ENCODE measurements around the gene PLXNA2.
A peak's percentile ranks its signal among the peaks of the same experiment; 100 is the strongest.

The PLXNA2 gene

DNA sequence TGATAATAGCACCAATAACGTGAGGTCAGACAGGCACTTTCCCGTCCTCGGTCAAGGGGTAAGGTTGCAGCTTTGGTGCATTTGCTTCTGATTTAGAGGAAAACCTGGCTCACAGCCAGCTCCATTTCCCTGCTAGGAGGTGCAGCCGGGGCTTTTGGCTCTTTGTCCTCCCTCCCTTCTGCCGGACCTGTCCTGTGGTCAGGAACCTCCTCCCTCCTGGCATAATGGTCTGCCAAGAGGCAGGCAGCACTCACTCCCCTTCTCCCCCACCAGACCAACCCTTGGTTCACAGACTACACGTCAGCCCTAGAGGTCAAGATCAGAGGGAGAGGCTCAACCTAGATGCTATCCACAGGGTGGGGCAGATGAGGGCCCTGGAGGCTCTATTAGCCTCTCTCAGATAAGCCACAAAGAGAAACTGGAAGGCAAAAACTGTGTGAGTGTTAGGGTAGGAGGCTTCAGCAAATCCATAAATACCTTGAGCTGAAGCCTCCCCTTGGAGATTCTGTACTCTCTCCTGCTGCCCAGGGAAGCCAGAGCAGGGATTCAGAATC is 64.8 kb downstream of the PLXNA2 start:
- Mint-ChIP-seq H3K9me3 (no peaks in the 10 kb centered on the region), H3K27me3 (no peaks in the 10 kb centered on the region), H3K4me3 (no peak overlapping the region), H3K4me1 (no peaks in the 10 kb centered on the region), H3K27ac (peak overlapping the region in 1 of 2 donors; percentile 65)
- no peak for DNase-seq
- ATAC-seq: no peak

DNA sequence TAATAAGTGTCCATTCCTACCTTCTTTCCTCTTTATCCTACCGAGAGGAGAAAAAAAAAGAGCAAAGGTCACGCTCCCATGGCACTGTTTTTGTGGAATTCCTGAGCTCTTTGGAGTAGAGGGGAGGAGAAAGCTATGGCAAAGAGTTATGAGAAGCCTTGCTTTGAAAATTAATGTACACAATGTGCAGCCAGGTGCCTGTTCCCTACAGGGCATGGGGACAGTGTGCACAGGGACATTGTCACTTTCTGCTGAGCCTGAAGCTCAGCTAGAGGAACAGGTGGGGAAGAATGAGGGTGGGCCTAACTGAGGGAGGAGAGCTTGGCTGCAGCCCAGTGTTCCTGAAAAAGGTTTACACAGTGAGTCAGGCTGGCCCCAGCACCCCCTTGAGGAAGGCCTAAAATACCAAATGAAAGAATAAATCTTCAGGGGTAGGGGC is 66.1 kb downstream of the PLXNA2 start:
- ATAC-seq: no peak

DNA sequence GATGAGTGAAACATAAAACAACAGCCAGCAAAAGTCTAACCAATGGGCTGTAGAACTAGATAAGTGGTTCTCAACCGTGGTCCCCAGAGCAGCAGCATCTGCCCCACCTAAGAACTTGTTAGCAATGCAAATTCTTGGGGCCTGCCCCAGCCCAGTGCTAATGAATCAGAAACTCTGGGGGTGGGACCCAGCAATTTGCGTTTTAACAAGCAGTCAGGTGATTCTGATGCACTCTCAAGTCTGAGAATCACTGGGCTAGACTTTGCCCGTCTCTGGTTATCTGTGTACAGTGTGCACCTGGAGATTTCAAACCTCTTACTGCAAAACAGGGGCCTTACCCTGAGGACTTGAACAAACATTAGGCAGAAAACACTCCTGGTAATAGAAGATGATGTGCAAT is 66.5 kb downstream of the PLXNA2 start:
- no peak for ATAC-seq
- Mint-ChIP-seq H3K4me1 (no peaks in the 10 kb centered on the region), H3K27ac (no peak overlapping the region), H3K27me3 (no peaks in the 10 kb centered on the region), H3K4me3 (no peak overlapping the region), H3K9me3 (no peaks in the 10 kb centered on the region)
- DNase-seq: no peak

More for the DNA sequence above, 66.1 kb downstream of the PLXNA2 start:
- Mint-ChIP-seq H3K4me1 (no peaks in the 10 kb centered on the region), H3K9me3 (no peaks in the 10 kb centered on the region), H3K27me3 (no peaks in the 10 kb centered on the region), H3K4me3 (no peak overlapping the region), H3K27ac (no peak overlapping the region)
- DNase-seq: no peak

DNA sequence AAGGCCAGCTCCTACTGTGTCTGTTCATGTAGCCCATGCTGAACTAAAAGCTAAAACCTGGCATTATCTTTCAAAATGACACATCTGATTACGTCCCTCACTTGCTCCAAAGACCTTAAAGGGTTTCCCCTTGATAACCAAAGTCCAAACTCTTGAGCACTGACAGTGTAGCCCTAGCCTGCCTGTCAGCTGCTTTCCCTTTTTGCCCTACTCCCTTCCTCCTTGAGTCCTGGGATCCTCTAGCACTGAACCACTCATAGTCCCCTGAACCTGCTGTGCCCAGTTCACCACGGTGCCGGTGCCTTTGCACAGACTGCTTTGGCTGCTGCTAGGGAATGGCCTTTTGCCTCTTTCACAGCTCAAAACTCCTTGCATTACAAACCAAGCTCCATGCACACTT is 67.5 kb downstream of the PLXNA2 start:
- H3K4me3 Mint-ChIP-seq: no peak overlapping the region
- no peaks in the 10 kb centered on the region for H3K4me1 Mint-ChIP-seq
- no peaks in the 10 kb centered on the region for H3K9me3 Mint-ChIP-seq
- no peaks in the 10 kb centered on the region for H3K27me3 Mint-ChIP-seq
- ATAC-seq: no peak
- H3K27ac Mint-ChIP-seq: peak overlapping the region in 1 of 2 donors; percentile 15
- no peak for DNase-seq

DNA sequence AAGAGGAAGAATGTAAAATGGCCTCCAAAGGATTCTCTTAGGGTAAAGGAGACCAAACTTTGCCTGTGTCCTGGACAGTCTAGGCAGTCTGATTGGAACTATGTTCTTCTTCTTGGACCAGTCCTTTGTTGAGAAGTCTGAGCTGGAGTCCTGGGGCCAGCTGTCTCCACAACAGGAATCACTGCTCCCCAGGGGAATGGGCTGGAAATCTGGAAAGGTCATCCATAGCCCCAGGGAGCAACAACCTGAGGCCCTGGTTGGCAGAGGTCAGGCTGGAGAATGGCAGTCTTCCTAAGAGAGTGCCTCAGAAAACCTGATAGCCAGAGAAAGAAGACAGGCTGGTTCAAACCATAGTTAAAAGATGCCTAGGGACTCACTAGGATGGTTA is 68.7 kb downstream of the PLXNA2 start:
- no peaks in the 10 kb centered on the region for H3K9me3 Mint-ChIP-seq
- H3K4me3 Mint-ChIP-seq: no peak overlapping the region
- H3K27ac Mint-ChIP-seq: no peak overlapping the region
- no peaks in the 10 kb centered on the region for H3K4me1 Mint-ChIP-seq
- no peaks in the 10 kb centered on the region for H3K27me3 Mint-ChIP-seq
- no peak for DNase-seq
- ATAC-seq: no peak

DNA sequence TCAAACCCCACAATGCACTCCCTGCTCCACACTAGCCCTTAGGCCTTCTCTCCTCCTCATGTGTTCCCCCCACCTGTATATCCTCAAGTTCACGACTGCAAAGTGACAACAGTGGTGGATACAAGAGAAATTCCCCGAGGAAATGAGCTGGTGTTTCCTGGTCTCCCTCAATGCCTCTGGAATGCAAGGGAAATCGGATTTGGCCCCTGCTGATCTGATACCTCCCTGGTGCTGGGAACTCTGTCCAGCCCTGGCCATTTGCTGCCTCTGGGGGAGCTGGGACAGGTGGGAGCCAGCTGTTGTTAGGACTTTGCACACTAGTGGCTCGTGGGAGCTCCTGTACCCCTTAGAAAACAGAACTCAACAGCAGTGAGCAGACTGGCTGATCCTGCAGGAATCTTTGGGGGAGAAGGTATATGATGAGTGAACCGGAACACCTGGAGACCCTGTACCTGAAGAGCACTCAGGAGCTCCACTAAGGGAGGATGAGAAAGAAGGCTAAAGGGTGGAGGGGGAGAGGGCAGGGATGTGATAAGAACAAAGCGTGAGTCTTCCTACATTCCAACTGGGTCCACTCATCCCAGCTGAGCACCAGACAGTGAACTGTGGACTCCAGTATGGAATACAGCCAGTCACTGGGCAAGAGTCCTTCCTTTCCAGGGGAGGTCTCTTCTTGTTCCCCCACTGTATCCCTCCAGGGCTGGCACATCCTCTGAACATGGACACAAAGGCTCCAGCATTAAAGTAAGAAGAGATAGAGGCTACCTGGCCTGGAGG is 69.3 kb downstream of the PLXNA2 start:
- Mint-ChIP-seq H3K27ac (no peak overlapping the region), H3K27me3 (peaks cover 5% of the 10 kb centered on the region), H3K4me1 (no peaks in the 10 kb centered on the region), H3K4me3 (no peak overlapping the region), H3K9me3 (no peaks in the 10 kb centered on the region)
- no peak for ATAC-seq
- no peak for DNase-seq

DNA sequence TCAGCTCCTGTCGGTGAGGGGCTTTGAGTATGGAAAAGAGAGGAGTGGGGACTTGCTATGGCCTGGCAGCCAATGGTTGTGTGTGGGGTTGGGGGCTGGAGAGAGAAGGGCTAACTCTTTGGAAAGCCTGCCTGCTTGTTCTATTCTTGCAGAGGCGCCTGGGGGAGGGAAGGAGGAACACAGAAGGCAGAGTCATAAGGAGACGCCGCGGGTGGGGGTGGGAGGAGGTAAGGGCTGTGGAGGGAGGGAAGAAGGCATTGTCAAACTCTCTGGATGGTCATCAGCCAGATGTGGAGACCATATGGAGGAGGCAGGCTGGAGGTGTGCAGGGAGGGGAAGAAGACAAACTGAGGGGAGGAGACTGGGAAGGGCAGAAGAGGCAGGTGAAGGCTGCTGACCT is 70.0 kb downstream of the PLXNA2 start:
- Mint-ChIP-seq H3K27me3 (peaks cover 6% of the 10 kb centered on the region), H3K27ac (no peak overlapping the region), H3K4me3 (no peak overlapping the region), H3K9me3 (no peaks in the 10 kb centered on the region), H3K4me1 (no peaks in the 10 kb centered on the region)
- DNase-seq (no peak), ATAC-seq (no peak)

DNA sequence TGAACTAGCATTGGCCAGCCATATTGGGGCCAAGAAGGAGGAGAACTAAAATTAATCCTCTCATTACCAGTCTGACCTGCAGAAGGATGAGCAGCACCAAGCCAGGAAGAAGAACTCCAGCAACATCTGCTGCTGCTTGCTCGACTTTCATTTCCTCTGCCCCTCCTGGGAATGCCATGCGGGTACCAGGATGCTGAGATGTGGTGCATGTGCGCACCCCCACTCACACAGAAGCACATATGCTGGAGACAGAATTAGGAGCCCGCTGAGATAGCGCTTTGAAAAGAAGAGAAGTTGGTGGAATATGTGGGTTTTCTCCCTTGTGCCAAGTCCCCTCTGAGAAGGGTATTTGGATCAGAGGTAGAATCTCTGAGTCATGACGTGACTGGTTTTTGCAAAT is 70.4 kb downstream of the PLXNA2 start:
- H3K27me3 Mint-ChIP-seq: peaks cover 11% of the 10 kb centered on the region
- DNase-seq (no peak), ATAC-seq (no peak)
- H3K4me1 Mint-ChIP-seq: no peaks in the 10 kb centered on the region
- H3K27ac Mint-ChIP-seq: no peak overlapping the region
- no peak overlapping the region for H3K4me3 Mint-ChIP-seq
- no peaks in the 10 kb centered on the region for H3K9me3 Mint-ChIP-seq

DNA sequence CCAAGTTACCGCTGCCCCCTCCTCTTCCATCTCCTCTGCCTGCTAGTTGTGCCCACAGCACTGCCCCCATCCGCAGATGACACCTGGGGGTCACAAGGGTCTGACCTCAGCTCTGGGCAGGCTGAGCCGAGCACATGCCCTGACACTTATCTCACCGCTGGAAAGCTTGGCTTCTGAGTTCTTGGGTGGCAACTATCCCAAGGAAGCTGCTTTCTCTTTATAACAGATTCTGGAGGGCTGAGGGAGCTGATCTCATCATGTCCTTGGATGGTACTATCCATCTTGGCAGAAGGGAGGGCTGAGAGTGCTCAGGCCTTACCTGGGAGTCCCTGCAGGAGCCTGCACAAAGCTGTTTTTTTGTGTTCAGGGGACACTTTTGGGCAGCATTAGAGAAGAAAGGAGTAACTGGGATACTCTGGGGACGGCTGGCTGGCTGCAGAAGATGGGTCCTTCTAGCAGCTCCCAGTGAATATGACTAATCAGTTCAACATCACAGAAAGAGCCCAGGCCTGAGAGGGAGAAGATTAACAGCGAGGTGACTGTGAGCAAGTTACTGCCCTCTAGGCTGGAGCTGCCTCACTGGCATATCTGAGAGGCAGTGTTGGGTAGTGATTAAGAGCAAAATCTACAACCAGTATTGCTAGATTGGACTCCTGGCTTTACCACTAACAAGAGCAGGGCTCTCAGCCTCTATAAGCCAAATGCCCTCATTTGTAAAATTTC is 71.6 kb downstream of the PLXNA2 start:
- ATAC-seq (no peak), DNase-seq (no peak)
- H3K4me1 Mint-ChIP-seq: no peaks in the 10 kb centered on the region
- no peak overlapping the region for H3K4me3 Mint-ChIP-seq
- H3K9me3 Mint-ChIP-seq: no peaks in the 10 kb centered on the region
- peaks cover 12% of the 10 kb centered on the region for H3K27me3 Mint-ChIP-seq
- H3K27ac Mint-ChIP-seq: no peak overlapping the region

DNA sequence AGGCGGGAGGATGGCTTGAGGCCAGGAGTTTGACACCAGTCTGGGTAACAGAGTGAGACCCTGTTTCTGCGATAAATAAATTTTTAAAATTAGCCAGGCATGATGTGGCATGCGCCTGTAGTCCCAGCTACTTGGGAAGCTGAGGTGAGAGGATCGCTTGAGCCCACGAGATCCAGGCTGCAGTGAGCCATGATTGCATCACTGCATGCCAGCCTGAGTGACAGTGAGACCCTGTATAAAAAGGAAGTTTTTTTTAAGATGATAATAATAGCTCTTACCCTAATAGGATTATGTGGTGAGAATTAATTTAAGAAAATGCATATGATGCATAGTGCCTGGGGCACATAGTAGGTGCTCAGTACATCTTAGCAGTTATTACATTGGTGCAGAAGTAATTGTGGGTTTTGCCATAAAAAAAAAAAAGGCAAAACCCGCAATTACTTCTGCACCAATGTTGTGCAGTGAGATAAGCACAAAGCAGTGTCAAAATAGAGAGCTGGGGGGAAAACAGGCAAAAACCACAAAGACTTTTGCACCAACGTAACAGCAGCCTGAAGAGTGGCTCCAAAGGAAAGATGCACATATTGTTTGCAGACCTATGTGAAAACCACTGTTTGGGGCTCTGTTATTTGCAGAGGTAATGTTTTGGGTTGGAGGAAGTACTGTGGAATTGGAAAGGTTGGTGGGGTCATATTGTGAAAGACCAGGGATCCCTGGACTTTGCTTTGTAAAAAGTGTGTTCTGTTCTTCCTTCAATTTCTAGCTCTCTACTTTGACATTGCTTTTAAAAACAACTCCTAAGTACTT is 72.4 kb downstream of the PLXNA2 start:
- Mint-ChIP-seq H3K4me3 (no peak overlapping the region), H3K27me3 (peaks cover 12% of the 10 kb centered on the region), H3K9me3 (no peaks in the 10 kb centered on the region), H3K27ac (no peak overlapping the region), H3K4me1 (no peaks in the 10 kb centered on the region)
- ATAC-seq (no peak), DNase-seq (no peak)

DNA sequence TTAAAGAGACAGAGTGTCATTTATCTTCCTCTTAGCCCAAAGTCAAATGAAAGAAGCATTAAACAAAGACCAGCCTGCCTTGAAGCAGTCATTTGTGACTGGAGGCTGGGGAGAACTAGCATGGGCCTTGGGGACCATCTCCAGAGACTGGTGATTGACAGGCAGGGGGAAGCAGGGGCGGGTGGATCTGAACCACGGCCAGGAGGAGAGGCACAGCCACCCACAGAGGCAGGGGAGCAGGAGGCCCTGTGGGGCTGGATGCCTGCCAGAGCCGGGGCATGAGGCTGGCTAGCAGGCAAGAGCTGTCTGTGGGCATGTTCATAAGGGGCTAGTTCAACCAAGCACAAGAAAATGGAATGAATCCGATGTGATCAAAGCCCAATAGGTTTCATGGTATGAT is 73.9 kb downstream of the PLXNA2 start:
- H3K4me1 Mint-ChIP-seq: no peaks in the 10 kb centered on the region
- H3K27me3 Mint-ChIP-seq: peaks cover 24% of the 10 kb centered on the region
- DNase-seq (no peak), ATAC-seq (no peak)
- peak overlapping the region in 1 of 2 donors; percentile 59 for H3K27ac Mint-ChIP-seq
- no peak overlapping the region for H3K4me3 Mint-ChIP-seq
- H3K9me3 Mint-ChIP-seq: no peaks in the 10 kb centered on the region

DNA sequence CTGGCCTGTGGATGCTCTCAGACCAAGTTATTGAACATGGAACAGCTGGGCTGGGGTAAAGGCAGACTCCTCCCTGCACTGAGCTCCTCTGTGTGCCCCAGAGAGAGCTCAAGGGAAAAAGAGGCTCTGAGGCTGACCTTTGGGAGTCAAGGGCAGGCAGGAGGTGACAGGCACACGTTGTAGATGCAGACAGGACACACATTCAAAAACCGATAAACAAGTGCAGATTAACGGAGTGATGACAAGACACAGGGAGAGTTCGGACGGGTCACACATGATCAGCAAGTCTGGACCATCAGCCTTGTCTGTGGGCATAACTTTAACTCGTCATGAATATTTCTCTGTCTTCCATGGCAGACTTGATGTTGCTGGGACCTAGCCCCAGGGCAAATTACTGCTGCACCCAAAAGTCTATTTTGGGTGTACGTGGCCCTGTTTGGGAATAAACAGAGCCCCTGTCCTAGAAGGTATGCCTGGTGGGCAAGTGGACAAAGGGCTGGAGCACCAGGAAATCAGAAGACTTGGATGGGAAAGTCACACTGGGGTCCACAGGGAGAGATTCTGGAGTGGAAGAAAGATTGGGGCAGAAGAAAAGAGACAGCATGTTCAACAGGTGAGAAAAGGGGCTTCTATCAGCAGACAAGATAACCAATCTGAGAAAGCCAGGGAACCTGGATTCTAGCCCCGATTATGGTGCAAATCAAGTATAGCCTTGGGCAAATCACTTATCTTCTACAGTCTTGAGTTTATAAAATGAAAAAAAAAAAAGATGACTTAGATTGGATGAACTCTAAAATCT is 74.9 kb downstream of the PLXNA2 start:
- H3K27ac Mint-ChIP-seq: no peak overlapping the region
- H3K4me3 Mint-ChIP-seq: no peak overlapping the region
- peaks cover 34% of the 10 kb centered on the region for H3K27me3 Mint-ChIP-seq
- ATAC-seq: no peak
- no peaks in the 10 kb centered on the region for H3K9me3 Mint-ChIP-seq
- no peak for DNase-seq
- H3K4me1 Mint-ChIP-seq: no peaks in the 10 kb centered on the region

DNA sequence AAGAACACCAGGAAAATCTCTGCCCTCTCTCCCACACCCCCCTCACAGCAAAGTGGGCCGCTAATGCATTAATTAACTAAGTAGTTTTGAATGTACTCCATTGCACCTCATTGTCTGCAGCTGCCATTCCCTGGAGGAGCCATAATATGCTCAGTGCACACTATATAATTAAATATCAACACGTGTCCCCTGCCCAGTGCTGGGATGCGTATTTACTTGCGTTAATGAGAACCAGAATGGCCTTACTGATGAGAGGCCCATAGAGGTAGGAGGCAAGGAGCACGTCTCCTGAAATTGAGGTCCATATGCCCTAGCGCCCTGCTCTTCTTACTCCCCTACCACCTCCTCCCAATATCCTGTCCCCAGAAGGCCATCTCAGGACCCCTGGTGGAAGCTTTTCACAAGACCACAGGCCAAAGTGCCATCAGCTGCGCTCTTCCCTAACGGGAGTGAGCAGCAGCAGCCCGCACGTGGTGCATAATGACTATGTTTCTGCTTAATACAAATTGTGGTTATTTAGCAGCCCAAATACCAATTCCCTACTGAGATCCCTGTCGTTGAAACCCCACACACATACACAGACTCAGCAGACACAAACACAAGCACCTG is 76.8 kb downstream of the PLXNA2 start:
- peaks cover 52% of the 10 kb centered on the region for H3K27me3 Mint-ChIP-seq
- no peak for DNase-seq
- H3K27ac Mint-ChIP-seq: no peak overlapping the region
- no peaks in the 10 kb centered on the region for H3K4me1 Mint-ChIP-seq
- H3K4me3 Mint-ChIP-seq: no peak overlapping the region
- ATAC-seq: no peak
- no peaks in the 10 kb centered on the region for H3K9me3 Mint-ChIP-seq

DNA sequence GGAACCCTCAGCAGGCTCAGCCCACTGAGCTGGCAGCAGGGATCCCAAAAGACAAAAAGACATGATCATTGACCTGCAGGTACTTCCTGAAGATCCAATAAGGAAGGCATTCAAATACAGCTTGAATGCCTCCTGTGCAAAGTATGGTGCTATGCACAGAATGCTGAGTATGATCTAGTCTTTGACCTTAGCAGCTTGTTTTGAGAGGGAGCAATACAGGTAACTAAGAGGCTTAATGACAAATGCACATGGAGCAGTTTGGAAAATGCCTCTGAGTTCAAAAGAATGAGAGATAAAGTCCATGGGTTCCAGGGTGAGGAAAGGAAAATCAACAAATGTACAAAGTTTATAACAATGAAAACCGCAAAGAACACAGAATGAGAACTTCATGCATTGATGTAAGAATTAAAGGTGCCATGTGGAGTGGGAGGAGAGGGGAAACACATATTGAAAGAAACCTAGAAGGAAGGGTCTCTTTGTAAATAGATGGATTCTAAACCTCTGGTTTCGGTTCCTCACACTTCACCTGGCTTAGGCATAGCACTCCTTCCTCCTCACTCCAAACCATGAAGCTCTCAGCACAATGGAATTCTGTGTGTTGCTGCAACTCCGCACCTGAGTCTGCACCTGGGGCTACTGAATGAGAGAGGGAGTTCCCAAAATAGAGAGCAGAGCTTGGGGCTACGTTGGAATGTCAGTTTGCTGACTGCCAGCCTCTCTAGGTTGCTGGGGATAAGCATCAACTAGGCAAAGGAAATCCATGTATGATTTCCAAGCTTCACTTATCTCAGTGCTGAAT is 77.6 kb downstream of the PLXNA2 start:
- H3K9me3 Mint-ChIP-seq: no peaks in the 10 kb centered on the region

More for the DNA sequence above, 77.6 kb downstream of the PLXNA2 start:
- Mint-ChIP-seq H3K27ac (no peak overlapping the region), H3K4me3 (no peak overlapping the region), H3K4me1 (no peaks in the 10 kb centered on the region), H3K27me3 (peaks cover 52% of the 10 kb centered on the region)
- DNase-seq (no peak), ATAC-seq (no peak)

Data from stimulated activated naive CD8-positive, alpha-beta T cell treated with anti-CD3 and anti-CD28 coated beads, Interleukin-15, amount 100 ng/mL, for 72 hours (primary cell).